Measurements from ENCODE around the gene ARHGEF40.
A peak's percentile ranks its signal among the peaks of the same experiment; 100 is the strongest.

ARHGEF40 gene

GRCh38 chr14:21099596-21099985, 29.5 kb downstream of the ARHGEF40 start:
- TF ChIP-seq, protein P1, sequence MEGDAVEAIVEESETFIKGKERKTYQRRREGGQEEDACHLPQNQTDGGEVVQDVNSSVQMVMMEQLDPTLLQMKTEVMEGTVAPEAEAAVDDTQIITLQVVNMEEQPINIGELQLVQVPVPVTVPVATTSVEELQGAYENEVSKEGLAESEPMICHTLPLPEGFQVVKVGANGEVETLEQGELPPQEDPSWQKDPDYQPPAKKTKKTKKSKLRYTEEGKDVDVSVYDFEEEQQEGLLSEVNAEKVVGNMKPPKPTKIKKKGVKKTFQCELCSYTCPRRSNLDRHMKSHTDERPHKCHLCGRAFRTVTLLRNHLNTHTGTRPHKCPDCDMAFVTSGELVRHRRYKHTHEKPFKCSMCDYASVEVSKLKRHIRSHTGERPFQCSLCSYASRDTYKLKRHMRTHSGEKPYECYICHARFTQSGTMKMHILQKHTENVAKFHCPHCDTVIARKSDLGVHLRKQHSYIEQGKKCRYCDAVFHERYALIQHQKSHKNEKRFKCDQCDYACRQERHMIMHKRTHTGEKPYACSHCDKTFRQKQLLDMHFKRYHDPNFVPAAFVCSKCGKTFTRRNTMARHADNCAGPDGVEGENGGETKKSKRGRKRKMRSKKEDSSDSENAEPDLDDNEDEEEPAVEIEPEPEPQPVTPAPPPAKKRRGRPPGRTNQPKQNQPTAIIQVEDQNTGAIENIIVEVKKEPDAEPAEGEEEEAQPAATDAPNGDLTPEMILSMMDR (IDR thresholded peaks at IDR 0.05; ENCODE audit: low read depth, low read length), result no peak
- no peak for DNase-seq (ENCODE audit: extremely low read depth, low read depth)

- TF ChIP-seq, protein P1 (IDR thresholded peaks at IDR 0.05; ENCODE audit: low read depth, low read length), result no peak
- DNase-seq (ENCODE audit: extremely low read depth, low read depth), result no peak
Observed at GRCh38 chr14:21100931-21101330, 30.8 kb downstream of the ARHGEF40 start, which contains the start of gene TMEM253. TSS of gene TMEM253 (plus strand) at chr14:21101066. CDS start at chr14:21101344, 278 bp downstream.

GRCh38 chr14:21101802-21102413, 31.8 kb downstream of the ARHGEF40 start:
- TF ChIP-seq, protein P1 (IDR thresholded peaks at IDR 0.05; ENCODE audit: low read depth, low read length), result no peak
- DNase-seq (ENCODE audit: extremely low read depth, low read depth), result no peak

GRCh38 chr14:21102521-21103410, 32.7 kb downstream of the ARHGEF40 start:
- no peak for DNase-seq (ENCODE audit: extremely low read depth, low read depth)
- TF ChIP-seq, protein P1 (IDR thresholded peaks at IDR 0.05; ENCODE audit: low read depth, low read length), result no peak

DNA sequence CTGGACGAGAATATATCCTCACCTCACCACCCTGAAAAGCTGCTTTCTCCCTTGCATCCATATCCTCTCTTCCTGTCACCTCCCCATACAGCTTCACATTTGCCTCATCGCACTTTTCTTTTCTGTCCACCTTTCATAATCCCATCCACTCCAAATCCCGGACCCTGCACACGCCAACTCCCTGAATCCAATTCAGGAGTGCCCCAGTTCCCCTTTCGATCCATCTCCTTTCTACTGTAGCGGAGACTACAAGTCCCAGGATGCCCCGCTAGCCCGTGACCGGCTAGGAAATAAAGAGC, 33.3 kb downstream of the ARHGEF40 start:
- DNase-seq (ENCODE audit: extremely low read depth, low read depth), result no peak
- TF ChIP-seq, protein P1 (IDR thresholded peaks at IDR 0.05; ENCODE audit: low read depth, low read length), result no peak

DNA sequence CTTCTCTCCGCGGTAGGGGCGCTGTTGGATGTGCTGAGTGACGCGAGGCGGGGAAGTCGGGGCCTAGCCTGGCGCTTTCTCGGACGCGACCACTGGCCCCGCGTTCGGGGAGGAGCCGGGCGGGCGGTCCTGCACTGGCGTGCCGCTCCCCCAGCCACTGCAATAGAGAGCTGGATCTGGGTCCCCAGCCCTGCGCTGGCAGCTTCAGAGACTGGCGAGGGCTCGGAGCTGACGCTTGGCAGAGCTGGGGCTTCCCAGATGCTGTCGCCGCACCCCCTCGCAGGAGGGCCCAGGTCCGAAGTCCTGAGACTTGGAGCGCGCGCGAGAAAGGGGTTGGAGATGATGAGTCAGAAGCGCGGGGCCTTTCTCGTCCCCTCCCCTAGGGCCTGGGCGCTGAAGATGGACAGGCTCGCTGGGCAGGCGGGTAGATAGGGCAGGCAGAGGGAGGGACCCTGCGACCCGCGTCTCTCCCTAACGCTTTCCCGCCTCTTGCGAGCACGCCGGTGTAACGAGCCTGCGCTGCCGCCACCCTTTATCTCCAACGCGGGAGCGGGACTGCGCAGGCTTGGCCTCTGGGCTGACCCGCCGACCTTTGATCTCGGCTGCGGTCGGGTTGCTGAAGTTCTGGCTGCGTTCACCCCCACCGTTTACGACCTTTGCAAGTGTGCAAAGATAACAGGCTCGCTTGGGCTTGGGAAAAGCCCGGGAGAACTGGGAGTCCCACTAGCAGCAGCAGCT, 33.8 kb downstream of the ARHGEF40 start:
- DNase-seq (ENCODE audit: extremely low read depth, low read depth), result peak; percentile 86
- TF ChIP-seq, protein P1 (IDR thresholded peaks at IDR 0.05; ENCODE audit: low read depth, low read length), result peak; percentile 76
